HepG2 (cell line): ENCODE measurements around the gene CD40. TPM values are rescaled to one million over a fixed set of nuclear protein-coding genes. Genes with fewer than 3 reads are reported as not detected.
A peak's percentile ranks its signal among the peaks of the same experiment; 100 is the strongest.

ENCODE experiments used
- AHDC1 ChIP-seq: sonication (generic); formaldehyde crosslinking; IDR thresholded peaks from 2 replicates; pipeline ENCODE4 v1.5.1; 2020; ENCODE audit warnings: mild to moderate bottlenecking, missing genetic modification reagents, borderline replicate concordance
- E2F1 ChIP-seq: sonication (generic); formaldehyde crosslinking; IDR thresholded peaks from 2 replicates; pipeline ENCODE4 v1.5.0; 2020; ENCODE audit warnings: missing genetic modification reagents
- ETV5 ChIP-seq: IDR thresholded peaks from 2 replicates; pipeline ENCODE4 v1.6.1; 2018; ENCODE audit warnings: missing biosample characterization, missing genetic modification reagents, inconsistent platforms, borderline replicate concordance
- HMG20B ChIP-seq: conservative IDR thresholded peaks from 2 replicates; pipeline ENCODE4 v1.6.1; 2016; ENCODE audit warnings: missing genetic modification reagents, missing compliant biosample characterization
- KLF13 ChIP-seq: sonication (generic); formaldehyde crosslinking; IDR thresholded peaks from 2 replicates; pipeline ENCODE4 v1.4.0; 2020; ENCODE audit warnings: mild to moderate bottlenecking, missing genetic modification reagents
- NCOA1 ChIP-seq: sonication (generic); formaldehyde crosslinking; IDR thresholded peaks from 2 replicates; pipeline ENCODE4 v1.9.0; 2021; ENCODE audit warnings: missing genetic modification reagents
- SAP130 ChIP-seq: IDR thresholded peaks from 2 replicates; pipeline ENCODE4 v1.6.1; 2016; ENCODE audit warnings: low read depth
- ZBTB14 ChIP-seq: sonication (generic); formaldehyde crosslinking; IDR thresholded peaks from 2 replicates; pipeline ENCODE4 v1.4.0; 2020; ENCODE audit warnings: missing genetic modification reagents
- ZMYM3 ChIP-seq: sonication (generic); formaldehyde crosslinking; IDR thresholded peaks from 2 replicates; pipeline ENCODE4 v1.5.1; 2020; ENCODE audit warnings: mild to moderate bottlenecking, missing genetic modification reagents
- ZNF224 ChIP-seq: sonication (generic); formaldehyde crosslinking; IDR thresholded peaks from 2 replicates; pipeline ENCODE4 v1.5.0; 2020; ENCODE audit warnings: mild to moderate bottlenecking, missing genetic modification reagents
- ZNF275 ChIP-seq: sonication (generic); formaldehyde crosslinking; IDR thresholded peaks from 2 replicates; pipeline ENCODE4 v1.8.0; 2022; ENCODE audit warnings: missing genetic modification reagents, mild to moderate bottlenecking, inconsistent platforms, borderline replicate concordance
- ZNF337 ChIP-seq: sonication (generic); formaldehyde crosslinking; IDR thresholded peaks from 2 replicates; pipeline ENCODE4 v1.5.1; 2020; ENCODE audit warnings: missing genetic modification reagents, low read depth, mild to moderate bottlenecking, borderline replicate concordance
- ZNF446 ChIP-seq: sonication (generic); formaldehyde crosslinking; IDR thresholded peaks from 2 replicates; pipeline ENCODE4 v1.5.0; 2020; ENCODE audit warnings: mild to moderate bottlenecking, missing genetic modification reagents
- ZNF563 ChIP-seq: sonication (generic); formaldehyde crosslinking; IDR thresholded peaks from 2 replicates; pipeline ENCODE4 v1.8.0; 2022; ENCODE audit warnings: mild to moderate bottlenecking, moderate library complexity, missing genetic modification reagents
- ZNF580 ChIP-seq: IDR thresholded peaks from 2 replicates; pipeline ENCODE4 v1.6.1; 2016; ENCODE audit warnings: low read depth, borderline replicate concordance
- ZNF598 ChIP-seq: sonication (generic); formaldehyde crosslinking; IDR thresholded peaks from 2 replicates; pipeline ENCODE4 v1.5.1; 2020; ENCODE audit warnings: mild to moderate bottlenecking, missing genetic modification reagents, borderline replicate concordance
- ZNF674 ChIP-seq: sonication (generic); formaldehyde crosslinking; IDR thresholded peaks from 2 replicates; pipeline ENCODE4 v1.5.0; 2020; ENCODE audit warnings: low read depth, mild to moderate bottlenecking, missing genetic modification reagents
- ZNF788 ChIP-seq: sonication (generic); formaldehyde crosslinking; IDR thresholded peaks from 2 replicates; pipeline ENCODE4 v1.5.0; 2020; ENCODE audit warnings: mild to moderate bottlenecking, missing genetic modification reagents, borderline replicate concordance
- ZNF878 ChIP-seq: sonication (generic); formaldehyde crosslinking; IDR thresholded peaks from 2 replicates; pipeline ENCODE4 v1.8.1; 2023; ENCODE audit warnings: mild to moderate bottlenecking, missing genetic modification reagents, moderate library complexity
- polyA plus RNA-seq, 8 experiments: library from polyadenylated mRNA; depleted of rRNA in 3 of 8; stranded (reverse) in 7 of 8; unstranded in 1 of 8; fragments of >200 nt; fragmentation: Illumina TruSeq in 4 of 8; extraction: Trizol in 4 of 8; gene quantifications; 2 replicates each; pipeline versions ENCODE4 v1.2.1 to v1.2.3, GENCODE V29; 2011 to 2016; ENCODE audit warnings: low read depth in 4 of 8, missing spikeins in 1 of 8, mixed read lengths in 1 of 8; ENCODE audit not compliant: insufficient read depth in 1 of 8
- total RNA-seq, 5 experiments: library from RNA; depleted of rRNA; stranded (reverse); fragments of >200 nt; fragmentation: Illumina TruSeq; extraction: Trizol; gene quantifications; 2 replicates each; pipeline ENCODE4 v1.2.3, GENCODE V29; 2016; ENCODE audit warnings: low read depth in 1 of 5

CD40 gene
- total and polyA plus RNA-seq, 2 of the 13 experiments (the other 11 are each of a cell fraction or from before 2014, with no cell fraction given): 4.6 to 13.4 TPM

GRCh38 chr20:46088409-46089166 lies 29.5 kb upstream of the CD40 start (continued):
- TF ChIP-seq ZNF337 (no peak), ZMYM3 (CRISPR knock-in tag) (no peak), ZNF563 (no peak), ZNF446 (CRISPR knock-in tag) (no peak), NCOA1 (CRISPR knock-in tag) (peak; percentile 71), ZNF598 (no peak), E2F1 (peak; percentile 37; the same call in 1 of the 2 replicates), ZNF788 (no peak), ZNF275 (CRISPR knock-in tag) (no peak), ETV5 (no peak), ZNF674 (no peak), HMG20B (no peak), ZNF224 (no peak), KLF13 (CRISPR knock-in tag) (no peak), ZBTB14 (0 out of 2 replicates have a peak, but pooled peaks have one; percentile 32), ZNF878 (CRISPR knock-in tag) (peak; percentile 30; the same call in 1 of the 2 replicates), AHDC1 (CRISPR knock-in tag) (peak; percentile 66; the same call in 1 of the 2 replicates), SAP130 (CRISPR knock-in tag) (peak; percentile 50), ZNF580 (CRISPR knock-in tag) (no peak)
